Measurements from ENCODE around the gene PTPRG. TPM values are rescaled to one million over a fixed set of nuclear protein-coding genes. Genes with fewer than 3 reads are reported as not detected.

The PTPRG gene
- total and polyA plus RNA-seq, 10 of the 15 experiments (the other 5 are each of a cell fraction or from before 2014, with no cell fraction given): 0.29 to 20.7 (median 1.4) TPM

DNA sequence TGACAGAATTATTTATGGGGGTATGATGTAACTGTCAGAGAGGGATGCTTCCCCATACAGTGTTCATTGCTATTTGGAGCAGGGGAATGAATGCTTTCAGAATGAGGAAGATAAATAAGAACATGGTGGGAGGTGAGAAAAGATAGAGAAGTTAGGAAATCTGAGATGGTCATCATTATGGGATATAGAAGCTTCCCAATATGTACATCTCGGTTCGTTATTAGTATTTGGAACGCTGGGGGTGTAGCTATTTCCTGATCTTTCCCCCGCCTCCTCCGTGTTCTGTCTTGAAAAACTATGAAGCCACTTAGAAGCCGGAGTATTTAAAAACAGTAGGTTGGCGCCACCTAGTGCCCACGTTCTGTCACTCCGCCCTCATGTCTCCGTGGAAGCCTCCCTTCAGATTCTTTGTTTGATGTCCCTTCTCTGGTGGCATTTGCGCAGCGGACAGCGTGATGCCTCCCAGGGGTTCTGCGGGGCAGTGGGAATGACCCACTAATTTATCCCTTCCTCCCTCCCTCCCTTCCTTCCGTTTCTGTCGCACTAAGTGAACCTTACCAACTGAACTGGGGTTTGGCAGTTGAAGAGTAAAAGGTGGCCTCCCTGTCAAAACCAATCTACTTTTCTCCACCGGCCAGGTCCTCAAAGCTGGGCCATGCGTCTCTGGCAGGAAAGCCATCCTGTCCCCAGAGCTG, 627.5 kb downstream of the PTPRG start:
- ChIA-PET CTCF (interaction anchor here (0.6 to 11.0 kb wide), 61 partner anchors 7 to 1433 kb away, joined by 3 to 198 read pairs (median 4); partner anchors contain the start of gene PTPRG), POLR2A (no interaction called here), RAD21 (ENCODE audit: unreplicated experiment) (interaction anchor here (0.5 to 4.0 kb wide), 33 partner anchors 10 to 817 kb away, joined by 3 to 70 read pairs (median 4); no protein-coding TSS in a partner anchor), SMC1A (ENCODE audit: uncharacterized antibody, unreplicated experiment) (interaction anchor here (0.5 to 5.8 kb wide), 35 partner anchors 9 to 1179 kb away, joined by 3 to 138 read pairs (median 4); no protein-coding TSS in a partner anchor)
- in situ Hi-C loops (cut with MboI): loop anchor here (5.0 to 10.0 kb wide), 2 partner anchors 337 to 624 kb away; partner anchors contain the start of gene PTPRG
- Histone ChIP-seq H3K27ac (ENCODE audit: control insufficient read depth, insufficient read depth) (no peak overlapping the region), H3K27me3 (replicated peaks in 1 of 2; ENCODE audit: control insufficient read depth in 2 of 2, insufficient read depth in 2 of 2, low read length in 1 of 2) (no peaks in the 10 kb centered on the region), H2AFZ (ENCODE audit: control insufficient read depth, low read depth, low read length) (no peak overlapping the region), H3K9me3 (replicated peaks; ENCODE audit: control insufficient read depth, insufficient read depth, low read length) (no peaks in the 10 kb centered on the region), H3K4me3 (no peak overlapping the region), H3K79me2 (ENCODE audit: control insufficient read depth, insufficient read depth, low read length) (no peaks in the 10 kb centered on the region), H3K36me3 (ENCODE audit: control insufficient read depth in 2 of 2, insufficient read depth in 2 of 2, low read length in 1 of 2) (no peaks in the 10 kb centered on the region), H4K20me1 (ENCODE audit: control insufficient read depth, insufficient read depth) (no peaks in the 10 kb centered on the region), H3K9ac (ENCODE audit: control insufficient read depth, insufficient read depth, low read length) (no peak overlapping the region), H3K4me1 (ENCODE audit: control insufficient read depth, insufficient read depth, low read length) (no peaks in the 10 kb centered on the region), H3K4me2 (ENCODE audit: control insufficient read depth, insufficient read depth) (no peak overlapping the region)
- FAIRE-seq (peak; percentile 84), DNase-seq (ENCODE audit: low read depth, low spot score) (no peak), ATAC-seq (peak; percentile 89)
- BruUV-seq (replicated peaks): no TSS peak
- TF ChIP-seq MTA3 (IDR thresholded peaks at IDR 0.05; ENCODE audit: borderline replicate concordance, low read length) (no peak), SMARCA5 (IDR thresholded peaks at IDR 0.05) (0 out of 2 replicates have a peak, but pooled peaks have one; percentile 23), SMC3 (IDR thresholded peaks at IDR 0.05; ENCODE audit: borderline replicate concordance, low read length) (peak; percentile 59; the same call in 1 of the 2 replicates), NBN (IDR thresholded peaks at IDR 0.05) (0 out of 2 replicates have a peak, but pooled peaks have one; percentile 42), NFIC (IDR thresholded peaks at IDR 0.05; ENCODE audit: low read depth, low read length) (no peak), GATAD2B (conservative IDR thresholded peaks at IDR 0.05; ENCODE audit: low read depth) (no peak), CTCF (IDR thresholded peaks at IDR 0.05 in 2 of 3, conservative IDR thresholded peaks at IDR 0.05 in 1 of 3; ENCODE audit: control insufficient read depth in 2 of 3, extremely low read depth in 1 of 3, insufficient read depth in 1 of 3, low read depth in 3 of 3, low read length in 3 of 3) (peak; percentile 71 to 82 (median 76)), YY1 (IDR thresholded peaks at IDR 0.05; ENCODE audit: low read depth, low read length) (0 out of 2 replicates have a peak, but pooled peaks have one; percentile 39), ETV6 (conservative IDR thresholded peaks at IDR 0.05 in 1 of 2, IDR thresholded peaks at IDR 0.05 in 1 of 2; ENCODE audit: borderline replicate concordance in 1 of 2, low read depth in 1 of 2) (peak in 1 of 2 experiments; percentile 71; a peak in 1 of 4 replicates), RAD21 (IDR thresholded peaks at IDR 0.05; ENCODE audit: insufficient read depth, low read depth, low read length) (peak; percentile 78), MXI1 (IDR thresholded peaks at IDR 0.05; ENCODE audit: low read depth, low read length) (no peak)
- TF ChIP-seq, protein P1, sequence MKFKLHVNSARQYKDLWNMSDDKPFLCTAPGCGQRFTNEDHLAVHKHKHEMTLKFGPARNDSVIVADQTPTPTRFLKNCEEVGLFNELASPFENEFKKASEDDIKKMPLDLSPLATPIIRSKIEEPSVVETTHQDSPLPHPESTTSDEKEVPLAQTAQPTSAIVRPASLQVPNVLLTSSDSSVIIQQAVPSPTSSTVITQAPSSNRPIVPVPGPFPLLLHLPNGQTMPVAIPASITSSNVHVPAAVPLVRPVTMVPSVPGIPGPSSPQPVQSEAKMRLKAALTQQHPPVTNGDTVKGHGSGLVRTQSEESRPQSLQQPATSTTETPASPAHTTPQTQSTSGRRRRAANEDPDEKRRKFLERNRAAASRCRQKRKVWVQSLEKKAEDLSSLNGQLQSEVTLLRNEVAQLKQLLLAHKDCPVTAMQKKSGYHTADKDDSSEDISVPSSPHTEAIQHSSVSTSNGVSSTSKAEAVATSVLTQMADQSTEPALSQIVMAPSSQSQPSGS (IDR thresholded peaks at IDR 0.05; ENCODE audit: low read length): no peak
- WGBS (ENCODE audit: insufficient coverage, insufficient replicate concordance, low lambda C conversion rate, missing lambda C conversion rate): under 1% methylated on average over 18 of the region's 18 CpGs
- intact Hi-C loops (cut with micrococcal nuclease; ENCODE audit: unreplicated experiment): loop anchor here (1.0 to 5.0 kb wide), 3 partner anchors 252 to 627 kb away; partner anchors contain the start of gene PTPRG
